D341Med (cell line): Measurements from ENCODE around the gene TARBP1.
"Not testable (repeated sequence)": the region's sequence is repeated elsewhere in the genome, so short reads cannot be mapped to it uniquely, and the experiment has no call there.

ENCODE experiments used
- DNase-seq: peaks from one replicate; pipeline ENCODE4 v3.0.0; 2012; ENCODE audit warnings: low spot score

The TARBP1 gene

GRCh38 chr1:234437423-234438171 is 41.4 kb downstream of the TARBP1 start:
- no peak for DNase-seq

DNA sequence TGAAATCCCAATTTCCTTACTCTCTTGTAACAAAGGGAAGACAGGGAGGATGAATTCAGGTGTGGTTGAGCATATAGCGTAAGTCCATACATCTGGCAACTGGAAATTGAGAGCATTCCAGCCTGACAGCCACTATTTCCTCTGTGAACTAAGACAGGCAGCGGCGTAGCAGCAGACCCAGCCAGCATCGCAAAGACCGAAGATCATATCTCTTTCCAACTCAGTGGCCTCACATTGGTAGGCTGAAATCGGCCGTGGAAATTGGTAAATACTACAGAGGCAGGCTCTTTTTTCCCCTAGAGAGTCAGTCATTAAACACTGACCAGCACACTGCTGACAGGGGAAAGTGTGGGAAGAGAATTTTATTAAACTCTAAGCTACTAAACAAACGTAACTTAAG is 43.4 kb downstream of the TARBP1 start:
- DNase-seq = no peak

- no peak for DNase-seq
These were observed 44.3 kb downstream of the TARBP1 start for GRCh38 chr1:234434706-234435105.

DNA sequence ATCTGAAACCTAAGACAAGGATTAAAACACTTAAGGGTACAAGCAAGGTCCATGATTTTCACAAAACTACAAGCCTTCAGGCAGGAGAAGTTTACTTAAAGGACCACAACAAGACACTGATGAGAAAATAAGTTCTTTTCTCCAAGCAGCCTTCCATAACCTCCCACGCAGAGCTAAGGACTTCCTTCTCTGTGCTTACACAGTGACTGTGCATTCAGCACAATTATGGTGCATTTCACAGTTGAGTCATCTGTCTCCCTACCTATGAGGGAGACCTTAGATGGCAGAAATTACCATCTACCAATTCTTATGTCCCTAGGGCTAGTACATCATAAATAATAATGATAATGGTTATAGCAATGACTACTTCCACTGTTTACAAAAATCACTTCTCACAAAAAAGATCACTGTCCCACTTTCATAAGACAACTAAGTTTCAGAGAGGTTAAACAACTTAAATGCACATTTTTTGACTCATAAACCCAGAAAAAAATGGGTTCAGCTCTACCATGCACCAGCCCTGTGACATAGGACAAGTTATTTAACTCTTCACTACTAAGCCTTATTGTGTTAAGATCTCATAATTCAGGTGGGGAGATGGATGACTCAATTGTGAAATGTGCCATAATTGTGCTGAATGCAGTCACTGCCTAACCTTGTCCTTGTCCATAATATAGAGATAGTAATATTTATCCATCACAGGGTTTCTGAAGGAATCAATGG is 45.3 kb downstream of the TARBP1 start:
- DNase-seq = no peak

GRCh38 chr1:234431255-234431654 is 47.7 kb downstream of the TARBP1 start:
- DNase-seq = no peak

- DNase-seq = no peak
These were observed 48.3 kb downstream of the TARBP1 start for GRCh38 chr1:234430691-234431090.

- DNase-seq = no peak
These were observed 49.6 kb downstream of the TARBP1 start for GRCh38 chr1:234429434-234429806.

DNA sequence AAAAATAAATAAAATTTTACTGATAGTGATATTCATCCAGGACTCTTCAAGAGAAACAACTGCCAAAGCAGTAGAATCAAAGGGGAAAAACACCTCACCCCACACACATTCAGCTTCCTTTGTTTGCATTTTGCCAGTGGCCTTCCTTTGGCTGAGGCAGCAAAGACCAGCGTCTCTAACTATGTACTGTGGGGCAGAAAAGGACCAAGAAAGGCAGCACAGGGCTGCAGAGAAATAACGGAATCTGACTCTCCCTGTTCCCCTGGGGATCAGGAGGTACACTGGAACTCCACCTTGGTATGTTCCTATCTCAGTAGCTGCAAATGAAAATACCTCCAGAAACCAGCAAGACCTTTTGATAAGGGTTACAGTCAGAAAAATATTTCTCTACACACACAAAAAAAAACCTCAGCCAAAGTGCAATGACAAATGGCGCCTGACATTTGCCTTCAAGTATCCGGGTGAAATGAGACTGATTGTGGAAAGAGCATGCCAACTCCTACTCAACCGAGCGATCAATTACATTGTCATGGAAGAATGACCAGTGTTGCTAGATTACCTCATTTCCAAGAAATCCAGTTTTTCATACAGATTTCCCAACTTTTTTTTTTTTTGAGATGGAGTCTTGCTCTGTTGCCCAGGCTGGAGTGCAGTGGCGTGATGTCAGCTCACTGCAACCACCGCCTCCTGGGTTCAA is 50.9 kb downstream of the TARBP1 start:
- DNase-seq = no peak

- no peak for DNase-seq
These were observed 65.0 kb downstream of the TARBP1 start for GRCh38 chr1:234413990-234414389.

GRCh38 chr1:234413485-234413884 is 65.5 kb downstream of the TARBP1 start:
- DNase-seq = no peak

- no peak for DNase-seq
These were observed 66.1 kb downstream of the TARBP1 start for GRCh38 chr1:234412830-234413229.

- no peak for DNase-seq
These were observed 69.7 kb downstream of the TARBP1 start for GRCh38 chr1:234409328-234409727.

DNA sequence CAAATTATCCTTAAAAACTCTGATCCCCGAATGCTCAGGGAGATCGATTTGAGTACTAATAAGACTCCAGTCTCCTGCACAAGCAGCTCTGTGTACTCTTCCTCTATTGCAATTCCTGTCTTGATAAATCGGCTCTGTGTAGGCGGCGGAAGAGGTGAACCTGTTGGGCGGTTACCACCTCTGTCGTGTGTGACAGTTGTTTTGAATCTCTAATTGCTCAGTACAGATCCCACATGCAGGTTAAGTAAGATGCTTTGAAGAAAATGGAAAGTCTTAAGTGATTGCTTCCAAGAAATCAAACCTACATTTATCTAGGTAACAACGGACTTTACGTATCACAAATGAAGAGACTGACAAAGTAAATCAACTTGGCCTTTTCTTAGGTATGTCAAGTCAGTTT is 70.2 kb downstream of the TARBP1 start:
- DNase-seq = no peak

DNA sequence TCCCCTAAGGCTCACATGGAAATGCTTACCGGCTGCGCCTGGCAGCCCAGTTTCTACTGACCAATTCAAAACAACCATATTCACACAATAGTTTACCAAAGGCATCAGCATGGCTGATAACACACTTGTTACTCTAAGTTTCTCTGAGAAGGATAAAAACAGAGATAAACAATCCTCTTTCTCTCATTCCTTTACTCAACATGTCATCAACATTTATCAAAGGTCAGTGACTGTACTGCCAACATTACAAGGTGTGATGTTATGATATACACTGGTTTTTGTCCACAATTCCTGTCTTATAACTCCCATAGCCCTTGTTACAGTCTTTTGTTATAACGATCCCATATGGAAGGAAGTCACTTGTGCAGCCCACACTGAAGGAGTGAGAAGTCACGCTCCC is 72.1 kb downstream of the TARBP1 start:
- no peak for DNase-seq

GRCh38 chr1:234405676-234406075 is 73.3 kb downstream of the TARBP1 start:
- DNase-seq = no peak

DNA sequence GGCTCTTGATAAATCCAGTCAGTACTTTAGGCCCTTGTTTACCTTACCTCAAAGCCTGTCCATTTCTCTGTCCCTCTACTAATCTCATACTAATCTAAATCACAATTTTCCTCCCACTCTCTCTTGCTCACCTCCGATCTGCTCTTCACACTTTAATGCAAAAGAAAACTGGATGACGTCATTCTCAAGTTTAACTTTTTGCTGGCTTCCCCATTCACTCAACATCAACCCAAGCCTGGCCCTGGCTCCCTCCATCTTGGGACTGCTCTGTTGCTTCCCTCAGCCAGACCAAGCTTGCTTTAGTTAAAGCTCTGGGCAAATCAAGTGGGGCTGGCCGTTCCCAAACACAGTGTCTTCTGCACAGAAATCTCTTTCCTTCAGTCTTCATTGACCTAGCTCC is 76.0 kb downstream of the TARBP1 start:
- no peak for DNase-seq

DNA sequence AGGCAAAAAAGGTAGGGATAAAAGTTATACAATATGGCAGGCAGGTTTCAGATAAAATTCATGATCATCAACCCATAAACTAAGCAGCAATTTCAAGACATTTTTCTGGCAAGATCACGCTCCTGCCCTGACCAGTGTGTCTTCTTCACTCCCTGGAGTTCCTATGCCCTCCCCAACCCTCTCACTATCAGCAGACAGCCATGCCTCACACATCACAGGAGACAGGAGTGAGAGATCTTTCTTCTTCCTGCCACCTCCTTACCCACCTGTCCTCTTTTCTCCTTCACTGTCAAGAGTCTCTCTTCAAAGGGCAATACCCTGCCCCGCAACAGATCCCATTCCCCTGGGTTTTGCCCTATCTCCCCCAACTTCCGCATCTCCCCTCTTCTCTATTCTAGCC is 77.3 kb downstream of the TARBP1 start:
- no peak for DNase-seq

DNA sequence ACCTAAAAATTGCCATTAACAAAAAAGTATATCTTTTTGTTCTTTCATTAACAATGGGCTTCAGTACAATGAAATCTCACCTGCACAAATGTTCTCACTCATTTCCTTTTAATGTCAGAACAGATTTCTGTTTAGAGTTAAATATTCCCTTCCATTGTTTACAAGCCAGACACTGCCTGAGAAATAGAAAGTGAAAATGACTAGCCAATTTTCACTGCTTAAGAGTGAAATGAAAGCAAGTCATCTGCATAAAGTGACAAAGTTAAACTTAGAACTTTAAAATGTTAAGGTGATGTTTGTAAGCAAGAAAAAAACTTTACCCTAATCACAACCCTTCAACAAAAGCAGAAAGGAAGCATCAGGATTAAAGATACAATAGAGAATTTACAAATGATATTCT is 78.2 kb downstream of the TARBP1 start:
- DNase-seq = no peak

GRCh38 chr1:234399515-234399914 is 79.5 kb downstream of the TARBP1 start:
- not testable (repeated sequence) for DNase-seq

DNA sequence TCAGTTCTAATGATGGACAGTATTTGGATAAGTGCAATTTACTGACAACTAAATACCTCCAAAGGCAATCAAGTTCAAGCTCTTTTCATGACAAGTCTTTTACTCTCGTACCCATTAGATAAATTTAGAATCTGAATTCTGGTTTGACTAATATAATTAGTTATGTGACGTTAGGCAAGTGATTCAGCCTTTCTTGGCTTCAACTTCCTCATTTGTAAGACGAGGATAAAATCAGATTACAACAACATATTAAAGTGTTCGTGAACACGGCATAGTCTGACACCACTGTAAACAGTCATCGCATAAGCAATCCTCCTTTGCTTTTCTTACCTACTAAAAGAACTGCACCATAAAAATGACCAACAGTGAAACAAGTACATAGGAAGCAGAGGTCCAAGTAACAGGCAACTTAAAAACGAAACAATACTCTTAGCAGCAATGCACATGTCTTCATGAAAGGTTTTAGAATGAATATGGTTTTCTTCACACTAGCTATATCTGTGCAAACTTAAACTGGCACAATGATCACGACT is 80.1 kb downstream of the TARBP1 start:
- DNase-seq = no peak

DNA sequence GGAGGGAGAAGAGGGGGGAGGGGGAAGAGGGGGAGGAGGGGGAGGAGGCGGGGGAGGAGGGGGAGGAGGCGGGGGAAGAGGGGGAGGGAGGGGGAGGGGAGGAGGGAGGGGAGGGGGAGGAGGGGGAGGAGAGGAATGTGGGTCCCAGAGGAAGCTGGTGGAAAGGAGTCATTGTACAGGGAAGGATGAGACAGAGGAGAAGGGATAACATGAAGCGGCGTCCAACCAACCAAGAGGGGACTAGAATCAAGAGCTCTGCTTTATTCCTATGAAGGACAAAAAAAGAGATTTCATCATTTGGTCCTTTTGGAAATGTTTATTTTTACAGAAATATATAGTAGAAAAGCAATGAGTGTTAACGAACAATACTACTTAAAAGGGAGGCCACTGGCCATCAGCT is 81.2 kb downstream of the TARBP1 start:
- no peak for DNase-seq

DNA sequence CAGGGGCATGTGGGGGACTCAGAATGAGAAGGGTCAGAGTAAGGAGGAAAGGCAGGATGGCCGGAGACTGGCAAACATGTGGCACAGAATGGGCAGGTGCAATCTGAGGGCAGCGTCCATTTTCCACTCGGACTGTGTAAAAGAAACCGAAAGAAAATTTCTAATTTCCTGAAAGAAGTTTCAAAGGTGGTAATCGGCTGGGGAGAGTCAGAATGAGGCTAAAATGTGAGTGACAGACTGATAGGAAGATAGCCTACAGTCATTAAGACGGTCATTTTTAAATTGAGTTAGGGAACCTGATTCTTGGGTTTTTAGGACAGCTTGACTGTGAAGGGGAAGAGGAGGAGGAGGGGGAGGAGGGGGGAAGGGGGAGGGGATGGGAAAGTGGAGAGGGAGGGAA is 82.1 kb downstream of the TARBP1 start:
- DNase-seq = no peak

- no peak for DNase-seq
These were observed 82.9 kb downstream of the TARBP1 start for GRCh38 chr1:234396092-234396491.
